Measurements from ENCODE around the gene TBC1D32. TPM values are rescaled to one million over a fixed set of nuclear protein-coding genes. Genes with fewer than 3 reads are reported as not detected.
"Not testable (repeated sequence)": the region's sequence is repeated elsewhere in the genome, so short reads cannot be mapped to it uniquely, and the experiment has no call there.

Gene TBC1D32
- total RNA-seq, 1 experiment from 2014 or later = 10.2 TPM

- POLR2A ChIA-PET = interaction anchor here (0.7 kb wide), 1 partner anchor 50 kb away, joined by 3 read pairs; no protein-coding TSS in a partner anchor
- peak; percentile 64 for DNase-seq (ENCODE audit: unreplicated experiment)
- intact Hi-C loops (cut with micrococcal nuclease) = loop anchor here (1.0 to 5.0 kb wide), 3 partner anchors 81 to 1564 kb away; no protein-coding TSS in a partner anchor
- no peaks in the 10 kb centered on the region for H3K27me3 Mint-ChIP-seq (ENCODE audit: insufficient read depth, unreplicated experiment)
- H3K27ac Mint-ChIP-seq (ENCODE audit: low read depth, unreplicated experiment) = no peak overlapping the region
- H3K36me3 Mint-ChIP-seq (ENCODE audit: insufficient read depth, unreplicated experiment) = peaks cover 4% of the 10 kb centered on the region
- CTCF ChIA-PET = interaction anchor here (0.6 to 4.0 kb wide), 10 partner anchors 11 to 1501 kb away, joined by 3 to 35 read pairs (median 3); no protein-coding TSS in a partner anchor
- H3K4me1 Mint-ChIP-seq (ENCODE audit: insufficient read depth, unreplicated experiment) = peaks cover 4% of the 10 kb centered on the region
- BruUV-seq (replicated peaks) = no TSS peak
- H3K4me3 Mint-ChIP-seq (ENCODE audit: unreplicated experiment) = no peak overlapping the region
- H3K9me3 Mint-ChIP-seq (ENCODE audit: unreplicated experiment) = no peaks in the 10 kb centered on the region
- TF ChIP-seq CTCF (IDR thresholded peaks at IDR 0.05; ENCODE audit: unreplicated experiment) = peak; percentile 50
Measured at GRCh38 chr6:121305957-121306607, 28.2 kb downstream of the TBC1D32 start.

GRCh38 chr6:121302882-121303281, 31.4 kb downstream of the TBC1D32 start:
- Mint-ChIP-seq H3K36me3 (ENCODE audit: insufficient read depth, unreplicated experiment) (peaks cover 11% of the 10 kb centered on the region), H3K27ac (ENCODE audit: low read depth, unreplicated experiment) (no peak overlapping the region), H3K27me3 (ENCODE audit: insufficient read depth, unreplicated experiment) (no peaks in the 10 kb centered on the region), H3K4me1 (ENCODE audit: insufficient read depth, unreplicated experiment) (no peaks in the 10 kb centered on the region), H3K4me3 (ENCODE audit: unreplicated experiment) (no peak overlapping the region), H3K9me3 (ENCODE audit: unreplicated experiment) (no peaks in the 10 kb centered on the region)
- no peak for DNase-seq (ENCODE audit: unreplicated experiment)
- TF ChIP-seq CTCF (IDR thresholded peaks at IDR 0.05; ENCODE audit: unreplicated experiment) = no peak
- BruUV-seq (replicated peaks) = no TSS peak
- intact Hi-C loops (cut with micrococcal nuclease) = no loop called here
- ChIA-PET CTCF (interaction anchor here (0.8 kb wide), 1 partner anchor 98 kb away, joined by 4 read pairs; no protein-coding TSS in a partner anchor), POLR2A (no interaction called here)

GRCh38 chr6:121301156-121301555, 33.1 kb downstream of the TBC1D32 start:
- H3K4me3 Mint-ChIP-seq (ENCODE audit: unreplicated experiment); BruUV-seq (replicated peaks); intact Hi-C loops (cut with micrococcal nuclease); H3K27ac Mint-ChIP-seq (ENCODE audit: low read depth, unreplicated experiment); H3K27me3 Mint-ChIP-seq (ENCODE audit: insufficient read depth, unreplicated experiment); H3K4me1 Mint-ChIP-seq (ENCODE audit: insufficient read depth, unreplicated experiment); H3K9me3 Mint-ChIP-seq (ENCODE audit: unreplicated experiment); POLR2A ChIA-PET; DNase-seq (ENCODE audit: unreplicated experiment): not testable (repeated sequence)
- CTCF ChIA-PET = interaction anchor here (0.9 to 1.0 kb wide), 2 partner anchors 100 to 246 kb away, joined by 3 to 6 read pairs; no protein-coding TSS in a partner anchor
- H3K36me3 Mint-ChIP-seq (ENCODE audit: insufficient read depth, unreplicated experiment) = peaks cover 11% of the 10 kb centered on the region

- DNase-seq (ENCODE audit: unreplicated experiment) = peak; percentile 6
- Mint-ChIP-seq H3K27me3 (ENCODE audit: insufficient read depth, unreplicated experiment) (no peaks in the 10 kb centered on the region), H3K9me3 (ENCODE audit: unreplicated experiment) (no peaks in the 10 kb centered on the region), H3K27ac (ENCODE audit: low read depth, unreplicated experiment) (no peak overlapping the region), H3K4me3 (ENCODE audit: unreplicated experiment) (no peak overlapping the region), H3K4me1 (ENCODE audit: insufficient read depth, unreplicated experiment) (no peaks in the 10 kb centered on the region), H3K36me3 (ENCODE audit: insufficient read depth, unreplicated experiment) (peaks cover 11% of the 10 kb centered on the region)
- ChIA-PET CTCF (interaction anchor here (0.6 kb wide), 2 partner anchors 134 to 636 kb away, joined by 3 read pairs; no protein-coding TSS in a partner anchor), POLR2A (no interaction called here)
- no TSS peak for BruUV-seq (replicated peaks)
- TF ChIP-seq CTCF (IDR thresholded peaks at IDR 0.05; ENCODE audit: unreplicated experiment) = no peak
- intact Hi-C loops (cut with micrococcal nuclease) = no loop called here
Measured at GRCh38 chr6:121297694-121298093, 36.6 kb downstream of the TBC1D32 start.

Measured in MCF 10A (cell line).